ENCODE measurements around the gene CADPS.
A peak's percentile ranks its signal among the peaks of the same experiment; 100 is the strongest.

Gene CADPS

DNA sequence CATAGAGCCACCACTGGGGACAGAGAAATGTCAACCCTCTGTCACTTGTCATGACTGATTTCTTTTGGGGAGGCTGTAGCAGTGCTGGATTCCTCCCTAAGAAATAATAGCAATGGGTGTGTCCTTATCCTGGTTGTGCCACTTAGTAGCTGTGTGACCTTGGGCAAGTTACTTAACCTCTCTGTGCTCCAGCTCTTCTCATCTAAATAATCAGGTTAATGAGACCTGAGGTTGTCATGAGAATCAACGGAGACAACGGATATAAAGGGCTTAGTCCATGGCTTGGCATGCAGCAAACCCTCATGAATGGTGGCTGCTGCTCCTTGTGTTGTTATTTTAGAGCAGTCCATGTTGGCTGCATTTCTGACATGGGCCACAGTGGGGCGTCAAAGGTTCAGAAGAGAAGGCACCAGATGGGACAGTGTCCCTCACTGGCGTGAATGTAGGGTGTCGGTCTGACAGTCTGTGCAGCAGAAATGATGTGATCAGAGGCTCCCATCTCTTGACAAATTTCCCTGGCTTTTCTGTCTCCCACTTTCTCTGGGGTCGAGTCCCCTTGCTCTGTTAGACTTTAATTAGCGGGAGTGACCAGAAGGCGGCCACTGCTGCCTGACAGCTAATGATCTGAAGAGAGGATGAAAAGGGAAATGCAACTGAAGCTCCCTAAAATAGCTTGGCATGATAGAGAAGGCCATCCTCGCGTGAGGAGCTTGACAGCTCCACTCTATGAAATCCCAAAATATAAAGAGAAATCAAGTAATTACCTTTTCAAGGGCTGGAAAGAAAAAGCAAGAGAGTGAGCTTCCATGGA, 209.4 kb downstream of the CADPS start:
- Histone ChIP-seq H3K4me3 (ENCODE audit: low read depth, low read length) (no peak overlapping the region), H3K27ac (peak overlapping the region; percentile 69), H3K36me3 (peaks cover 13% of the 10 kb centered on the region), H3K9me3 (ENCODE audit: severe bottlenecking) (no peaks in the 10 kb centered on the region), H3K27me3 (ENCODE audit: insufficient read depth, low read depth, severe bottlenecking) (no peaks in the 10 kb centered on the region)
- TF ChIP-seq, protein P1, sequence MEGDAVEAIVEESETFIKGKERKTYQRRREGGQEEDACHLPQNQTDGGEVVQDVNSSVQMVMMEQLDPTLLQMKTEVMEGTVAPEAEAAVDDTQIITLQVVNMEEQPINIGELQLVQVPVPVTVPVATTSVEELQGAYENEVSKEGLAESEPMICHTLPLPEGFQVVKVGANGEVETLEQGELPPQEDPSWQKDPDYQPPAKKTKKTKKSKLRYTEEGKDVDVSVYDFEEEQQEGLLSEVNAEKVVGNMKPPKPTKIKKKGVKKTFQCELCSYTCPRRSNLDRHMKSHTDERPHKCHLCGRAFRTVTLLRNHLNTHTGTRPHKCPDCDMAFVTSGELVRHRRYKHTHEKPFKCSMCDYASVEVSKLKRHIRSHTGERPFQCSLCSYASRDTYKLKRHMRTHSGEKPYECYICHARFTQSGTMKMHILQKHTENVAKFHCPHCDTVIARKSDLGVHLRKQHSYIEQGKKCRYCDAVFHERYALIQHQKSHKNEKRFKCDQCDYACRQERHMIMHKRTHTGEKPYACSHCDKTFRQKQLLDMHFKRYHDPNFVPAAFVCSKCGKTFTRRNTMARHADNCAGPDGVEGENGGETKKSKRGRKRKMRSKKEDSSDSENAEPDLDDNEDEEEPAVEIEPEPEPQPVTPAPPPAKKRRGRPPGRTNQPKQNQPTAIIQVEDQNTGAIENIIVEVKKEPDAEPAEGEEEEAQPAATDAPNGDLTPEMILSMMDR (IDR thresholded peaks at IDR 0.05; ENCODE audit: low read depth, low read length) = peak; percentile 84
- peak; percentile 94 for DNase-seq

DNA sequence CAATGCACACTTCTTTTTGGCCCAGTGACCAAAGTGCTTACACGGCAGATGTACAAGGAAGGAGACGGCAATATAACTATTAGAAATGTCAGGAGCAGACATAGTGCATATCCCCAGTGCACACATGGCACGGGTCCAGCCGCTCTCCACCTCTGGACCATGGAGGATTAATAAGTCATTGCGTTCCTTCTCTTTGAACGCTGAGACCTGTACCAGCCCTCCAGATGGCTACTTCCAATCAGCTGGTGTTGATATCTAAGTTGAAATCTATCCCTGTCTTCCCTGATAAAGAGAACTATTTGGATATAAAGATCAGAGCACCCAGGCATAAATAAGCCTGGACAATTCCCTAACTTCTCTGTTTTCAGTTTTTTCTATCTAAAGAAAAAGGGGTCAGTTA, 212.5 kb downstream of the CADPS start:
- H3K27ac ChIP-seq = no peak overlapping the region
- no peak overlapping the region for H3K4me3 ChIP-seq (ENCODE audit: low read depth, low read length)
- no peaks in the 10 kb centered on the region for H3K9me3 ChIP-seq (ENCODE audit: severe bottlenecking)
- no peaks in the 10 kb centered on the region for H3K27me3 ChIP-seq (ENCODE audit: insufficient read depth, low read depth, severe bottlenecking)
- peaks cover 15% of the 10 kb centered on the region for H3K36me3 ChIP-seq
- peak; percentile 42 for DNase-seq
- TF ChIP-seq, protein P1 (IDR thresholded peaks at IDR 0.05; ENCODE audit: low read depth, low read length) = no peak

DNA sequence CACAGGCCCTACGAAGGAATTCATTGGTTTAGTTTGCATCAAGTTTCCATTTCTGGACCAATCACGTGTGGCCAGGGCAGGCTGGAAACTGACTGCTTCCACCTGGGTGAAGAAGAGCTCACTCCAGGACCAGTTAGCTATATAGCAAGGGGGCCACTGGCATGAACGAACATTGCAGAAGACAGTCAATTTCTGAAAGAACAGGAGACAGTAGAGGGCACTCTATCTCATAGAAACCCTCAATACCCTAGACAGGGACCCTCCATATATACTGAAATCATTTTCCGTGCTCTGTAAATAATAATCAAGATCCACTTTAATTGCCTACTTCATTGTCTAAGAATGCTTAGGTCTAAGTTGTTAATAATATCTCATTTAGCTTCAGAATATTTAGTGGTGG, 215.6 kb downstream of the CADPS start:
- TF ChIP-seq, protein P1 (IDR thresholded peaks at IDR 0.05; ENCODE audit: low read depth, low read length) = peak; percentile 40
- Histone ChIP-seq H3K9me3 (ENCODE audit: severe bottlenecking) (no peaks in the 10 kb centered on the region), H3K27me3 (ENCODE audit: insufficient read depth, low read depth, severe bottlenecking) (no peaks in the 10 kb centered on the region), H3K27ac (no peak overlapping the region), H3K36me3 (peaks cover 30% of the 10 kb centered on the region), H3K4me3 (ENCODE audit: low read depth, low read length) (no peak overlapping the region)
- DNase-seq = no peak

DNA sequence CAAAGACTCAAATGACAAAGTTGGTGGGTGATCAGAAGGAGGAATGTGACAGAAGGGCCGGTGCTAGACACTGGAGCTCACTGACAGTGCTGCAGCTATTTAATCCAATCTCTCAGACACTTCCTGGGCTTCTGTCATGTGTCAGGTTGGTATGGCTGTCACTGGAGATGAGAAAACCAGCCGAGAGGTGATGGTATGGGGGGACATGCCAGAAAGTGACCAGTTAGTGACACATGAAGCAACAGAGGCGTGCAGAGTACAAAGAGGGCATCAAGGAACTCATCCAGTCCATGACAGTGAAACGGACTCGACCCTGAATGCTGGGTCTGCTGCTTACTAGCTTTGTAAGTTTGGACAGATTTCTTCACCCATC, 219.5 kb downstream of the CADPS start:
- H3K4me3 ChIP-seq (ENCODE audit: low read depth, low read length) = no peak overlapping the region
- H3K27me3 ChIP-seq (ENCODE audit: insufficient read depth, low read depth, severe bottlenecking) = no peaks in the 10 kb centered on the region
- TF ChIP-seq, protein P1 (IDR thresholded peaks at IDR 0.05; ENCODE audit: low read depth, low read length) = no peak
- H3K9me3 ChIP-seq (ENCODE audit: severe bottlenecking) = no peaks in the 10 kb centered on the region
- H3K27ac ChIP-seq = no peak overlapping the region
- peaks cover 31% of the 10 kb centered on the region for H3K36me3 ChIP-seq
- DNase-seq = no peak

DNA sequence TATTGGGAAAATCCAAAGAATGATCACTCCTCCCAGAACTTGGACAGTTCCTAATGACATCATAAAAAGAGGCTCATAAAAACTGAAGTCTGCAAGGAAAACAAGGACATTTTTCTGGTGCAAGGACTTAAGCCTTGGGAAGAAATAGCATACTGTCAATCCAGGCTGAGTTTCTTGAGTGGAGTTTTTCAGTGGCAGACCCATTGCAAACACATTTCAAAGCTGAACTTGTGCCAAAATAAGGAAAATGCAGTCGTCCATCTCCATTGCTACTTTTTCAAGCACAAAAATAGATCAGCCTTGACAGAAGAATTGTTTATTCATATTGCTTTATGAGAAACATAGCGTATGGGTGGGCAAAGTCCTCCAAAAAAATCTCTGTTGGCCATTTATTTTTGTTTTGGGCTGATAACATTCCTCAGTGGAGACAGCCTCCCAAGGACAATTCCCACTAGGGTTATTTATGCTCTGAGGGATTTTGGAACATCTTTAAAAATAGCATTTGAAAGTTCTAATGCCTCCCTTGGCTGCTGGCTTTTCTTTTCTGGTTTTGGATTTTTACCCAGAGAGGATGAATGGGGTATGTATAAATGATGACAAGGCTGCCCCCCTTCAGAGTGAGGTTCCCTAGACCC, 220.0 kb downstream of the CADPS start:
- TF ChIP-seq, protein P1 (IDR thresholded peaks at IDR 0.05; ENCODE audit: low read depth, low read length) = no peak
- peaks cover 36% of the 10 kb centered on the region for H3K36me3 ChIP-seq
- H3K27ac ChIP-seq = no peak overlapping the region
- no peaks in the 10 kb centered on the region for H3K27me3 ChIP-seq (ENCODE audit: insufficient read depth, low read depth, severe bottlenecking)
- no peaks in the 10 kb centered on the region for H3K9me3 ChIP-seq (ENCODE audit: severe bottlenecking)
- no peak overlapping the region for H3K4me3 ChIP-seq (ENCODE audit: low read depth, low read length)
- no peak for DNase-seq

Data from WERI-Rb-1 (cell line).